Panc1 (cell line): Measurements from ENCODE around the gene GFAP.

Source experiments
- CTCF ChIP-seq: fragments of 450-650 bp; IDR thresholded peaks from 2 replicates; pipeline ENCODE4 v1.5.1; 2017; ENCODE audit warnings: mild to moderate bottlenecking
- POLR2AphosphoS5 ChIP-seq: IDR thresholded peaks from 2 replicates; pipeline ENCODE4 v1.6.1; 2012; ENCODE audit warnings: mild to moderate bottlenecking, low read depth, low read length, moderate library complexity

DNA sequence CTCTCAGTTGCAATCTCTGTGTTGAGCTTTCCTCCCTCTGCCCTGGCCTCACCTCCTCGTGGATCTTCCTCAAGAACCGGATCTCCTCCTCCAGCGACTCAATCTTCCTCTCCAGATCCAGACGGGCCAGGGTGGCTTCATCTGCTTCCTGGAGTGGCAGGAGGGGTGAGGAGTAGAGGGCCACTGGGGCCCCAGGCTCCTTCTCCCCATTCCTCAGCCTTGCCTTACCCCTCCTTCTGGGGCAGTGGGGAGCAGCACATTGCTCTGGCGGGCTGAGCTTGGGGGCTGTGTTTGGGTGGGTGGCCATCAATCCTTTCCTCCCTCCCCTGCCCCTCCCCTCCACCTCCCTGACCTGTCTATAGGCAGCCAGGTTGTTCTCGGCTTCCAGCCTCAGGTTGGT, 1.6 kb downstream of the GFAP start:
- no peak for TF ChIP-seq POLR2AphosphoS5
- no peak for TF ChIP-seq CTCF
